Thyroid gland (tissue), 4 donors: Measurements from ENCODE around the gene RSRC2. TPM values are rescaled to one million over a fixed set of nuclear protein-coding genes. Genes with fewer than 3 reads are reported as not detected.
A peak's percentile ranks its signal among the peaks of the same experiment; 100 is the strongest.
"Not testable (repeated sequence)": the region's sequence is repeated elsewhere in the genome, so short reads cannot be mapped to it uniquely, and the experiment has no call there.

Source experiments
- DNase-seq, 2 donors: peaks; one replicate each; pipeline ENCODE4 v3.0.0-alpha.2; 2019
- H3K27ac ChIP-seq, 3 donors: fragments of 200-600 bp; sonication (generic); 1 replicate in 2 of 3; 2 replicates in 1 of 3; pipeline ENCODE4 v1.5.1; 2016 to 2019; ENCODE audit warnings: mild to moderate bottlenecking in 1 of 3, moderate library complexity in 1 of 3
- H3K27me3 ChIP-seq: fragments of 200-600 bp; sonication (generic); one replicate; pipeline ENCODE4 v1.5.1; 2019
- H3K36me3 ChIP-seq, 2 donors: fragments of 200-600 bp; sonication (generic); one replicate each; pipeline ENCODE4 v1.5.1; 2016 to 2019
- H3K4me1 ChIP-seq, 2 donors: fragments of 200-600 bp; sonication (generic); one replicate each; pipeline ENCODE4 v1.5.1; 2017 to 2019
- H3K4me3 ChIP-seq, 3 donors: fragments of 200-600 bp; sonication (generic); replicated peaks in 1 of 3; 1 replicate in 2 of 3; 2 replicates in 1 of 3; pipeline ENCODE4 v1.5.1; 2016; ENCODE audit warnings: mild to moderate bottlenecking in 1 of 3
- H3K9me3 ChIP-seq: fragments of 200-600 bp; sonication (generic); one replicate; pipeline ENCODE4 v1.5.1; 2017
- POLR2A ChIP-seq, 2 donors: fragments of 450-650 bp; IDR thresholded peaks; one replicate each; pipeline ENCODE4 v1.6.1; 2017; ENCODE audit warnings: antibody characterized with exemption in 2 of 2, mild to moderate bottlenecking in 2 of 2, moderate library complexity in 1 of 2
- WGBS, 2 donors: methylation state at CpG; one replicate each; pipeline ENCODE4 v1.1.5; 2017; 5-methylcytosine and 5-hydroxymethylcytosine counted together
- intact Hi-C: fragments of 100-400 bp; cut with DNase I; formaldehyde crosslinking; loops from one replicate; pipeline ENCODE4 v1.15.1; 2023
- total RNA-seq, 4 donors: library from RNA; depleted of rRNA; stranded (reverse); fragments of >200 nt; gene quantifications; one replicate each; pipeline ENCODE4 v1.2.3, GENCODE V29; 2016
- TF ChIP-seq, protein P1 (sequence below), 6 experiments: fragments of 200-600 bp in 3 of 6; fragments of 450-650 bp in 3 of 6; sonication (generic) in 3 of 6; IDR thresholded peaks; one replicate each; pipeline ENCODE4 v1.5.1; 2016 to 2019; ENCODE audit warnings: antibody characterized with exemption in 6 of 6, mild to moderate bottlenecking in 2 of 6, inconsistent platforms in 1 of 6, moderate library complexity in 1 of 6

RSRC2 gene, protein sequence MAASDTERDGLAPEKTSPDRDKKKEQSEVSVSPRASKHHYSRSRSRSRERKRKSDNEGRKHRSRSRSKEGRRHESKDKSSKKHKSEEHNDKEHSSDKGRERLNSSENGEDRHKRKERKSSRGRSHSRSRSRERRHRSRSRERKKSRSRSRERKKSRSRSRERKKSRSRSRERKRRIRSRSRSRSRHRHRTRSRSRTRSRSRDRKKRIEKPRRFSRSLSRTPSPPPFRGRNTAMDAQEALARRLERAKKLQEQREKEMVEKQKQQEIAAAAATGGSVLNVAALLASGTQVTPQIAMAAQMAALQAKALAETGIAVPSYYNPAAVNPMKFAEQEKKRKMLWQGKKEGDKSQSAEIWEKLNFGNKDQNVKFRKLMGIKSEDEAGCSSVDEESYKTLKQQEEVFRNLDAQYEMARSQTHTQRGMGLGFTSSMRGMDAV
- total RNA-seq: 10 to 100 TPM; 70.4 to 93.2 (median 87.5) TPM

DNA sequence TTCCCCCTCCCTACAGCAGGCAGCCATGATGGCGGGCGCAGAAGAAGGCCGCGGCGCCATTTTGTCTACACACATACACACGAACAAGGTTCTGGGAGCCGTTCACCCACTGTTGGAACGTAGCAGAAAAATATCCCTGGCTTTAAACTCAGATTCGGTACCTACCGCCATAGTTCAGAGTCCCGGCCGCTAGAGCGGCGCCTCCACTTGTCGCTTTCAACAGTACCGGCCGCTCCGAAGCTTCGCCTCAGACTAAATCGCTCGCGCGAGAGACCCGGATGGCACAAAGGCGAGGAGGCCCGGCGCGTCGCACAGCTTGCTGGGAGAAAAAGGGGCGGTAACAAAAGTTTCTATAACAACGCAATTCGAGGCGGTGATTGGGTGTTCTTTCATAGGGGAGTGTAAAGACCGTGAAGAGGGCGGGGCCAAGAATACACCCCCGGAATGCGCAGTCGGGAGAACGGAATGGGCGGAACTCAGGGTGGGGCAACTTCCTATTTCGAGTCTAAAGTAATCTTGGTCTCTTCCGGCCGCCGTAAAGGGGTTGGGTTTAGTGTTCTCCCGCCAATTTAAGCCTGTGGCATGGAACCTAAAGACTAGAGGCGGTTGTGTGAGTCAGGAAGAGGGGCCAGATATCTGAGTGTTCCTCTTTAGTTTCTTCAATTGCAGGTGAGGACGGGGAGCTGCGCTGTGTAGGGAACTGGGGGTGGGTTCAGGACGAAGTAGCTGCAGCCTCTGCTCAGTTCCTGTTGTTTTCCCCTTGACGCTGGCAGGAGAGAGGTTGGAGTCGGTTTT, at the start of gene RSRC2, which contains the start of gene KNTC1:
Gene RSRC2 (minus strand): TSS at position 254 of the 795 bp plus-strand sequence. CDS start 83 bp downstream, at position 171.
Gene KNTC1 (plus strand): TSS at position 567 of the 795 bp plus-strand sequence. CDS start 2,815 bp downstream, outside the sequence.
- WGBS, 2 donors: 0 to 1% methylated on average over 46 to 51 of the region's 51 CpGs
- peaks cover 35 to 37% of the 10 kb centered on the region in 2 donors for H3K4me1 ChIP-seq

DNA sequence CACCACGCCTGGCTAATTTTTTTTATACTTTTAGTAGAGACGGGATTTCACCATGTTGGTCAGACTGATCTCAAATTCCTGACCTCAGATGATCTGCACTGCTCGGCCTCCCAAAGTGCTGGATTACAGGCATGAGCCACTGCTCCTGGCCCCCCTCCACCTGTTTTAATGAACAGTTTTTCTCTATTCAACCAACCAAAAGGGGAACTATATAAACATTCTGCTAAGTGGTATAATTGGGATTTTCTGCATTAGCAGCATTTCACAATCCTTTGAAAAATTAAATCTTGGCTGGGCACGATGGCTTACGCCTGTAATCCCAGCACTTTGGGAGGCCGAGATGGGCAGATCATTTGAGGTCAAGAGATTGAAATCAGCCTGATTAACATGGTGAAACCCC, 45.1 kb upstream of the RSRC2 start:
- Histone ChIP-seq H3K27ac (no peak overlapping the region), H3K36me3 (no peaks in the 10 kb centered on the region), H3K4me3 (no peak overlapping the region), H3K27me3 (no peaks in the 10 kb centered on the region), H3K4me1 (no peaks in the 10 kb centered on the region), H3K9me3 (no peaks in the 10 kb centered on the region)
- WGBS, 2 donors: 92 to 93% methylated on average over 6 of the region's 6 CpGs
- DNase-seq: no peak
- intact Hi-C loops: no loop called here
- TF ChIP-seq POLR2A (IDR thresholded peaks at IDR 0.05): no peak
- TF ChIP-seq, protein P1, sequence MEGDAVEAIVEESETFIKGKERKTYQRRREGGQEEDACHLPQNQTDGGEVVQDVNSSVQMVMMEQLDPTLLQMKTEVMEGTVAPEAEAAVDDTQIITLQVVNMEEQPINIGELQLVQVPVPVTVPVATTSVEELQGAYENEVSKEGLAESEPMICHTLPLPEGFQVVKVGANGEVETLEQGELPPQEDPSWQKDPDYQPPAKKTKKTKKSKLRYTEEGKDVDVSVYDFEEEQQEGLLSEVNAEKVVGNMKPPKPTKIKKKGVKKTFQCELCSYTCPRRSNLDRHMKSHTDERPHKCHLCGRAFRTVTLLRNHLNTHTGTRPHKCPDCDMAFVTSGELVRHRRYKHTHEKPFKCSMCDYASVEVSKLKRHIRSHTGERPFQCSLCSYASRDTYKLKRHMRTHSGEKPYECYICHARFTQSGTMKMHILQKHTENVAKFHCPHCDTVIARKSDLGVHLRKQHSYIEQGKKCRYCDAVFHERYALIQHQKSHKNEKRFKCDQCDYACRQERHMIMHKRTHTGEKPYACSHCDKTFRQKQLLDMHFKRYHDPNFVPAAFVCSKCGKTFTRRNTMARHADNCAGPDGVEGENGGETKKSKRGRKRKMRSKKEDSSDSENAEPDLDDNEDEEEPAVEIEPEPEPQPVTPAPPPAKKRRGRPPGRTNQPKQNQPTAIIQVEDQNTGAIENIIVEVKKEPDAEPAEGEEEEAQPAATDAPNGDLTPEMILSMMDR (IDR thresholded peaks at IDR 0.05): no peak

More for the DNA sequence above, at the start of gene RSRC2, which contains the start of gene KNTC1:
- peak within 1 kb of the TSS; percentile 46 to 96 (median 72) for H3K4me3 ChIP-seq
- DNase-seq: peak; percentile 99
- H3K27me3 ChIP-seq: no peaks in the 10 kb centered on the region
- TF ChIP-seq, protein P1 (IDR thresholded peaks at IDR 0.05): no peak
- TF ChIP-seq POLR2A (IDR thresholded peaks at IDR 0.05): peak; percentile 72 to 95
- H3K27ac ChIP-seq: peak within 1 kb of the TSS; percentile 98 to 100 (median 99)
- no peaks in the 10 kb centered on the region for H3K9me3 ChIP-seq
- H3K36me3 ChIP-seq: peaks cover 1 to 6% of the 10 kb centered on the region in 2 donors
- intact Hi-C loops: no loop called here

- H3K4me1 ChIP-seq, H3K36me3 ChIP-seq, intact Hi-C loops, H3K4me3 ChIP-seq, DNase-seq, H3K27me3 ChIP-seq, H3K27ac ChIP-seq, H3K9me3 ChIP-seq: not testable (repeated sequence)
- 89 to 90% methylated on average over 3 of the region's 3 CpGs for WGBS, 2 donors
Measured at GRCh38 chr12:122570006-122570405, 43.3 kb upstream of the RSRC2 start.

GRCh38 chr12:122569288-122569687, 42.6 kb upstream of the RSRC2 start:
- Histone ChIP-seq H3K27ac (no peak overlapping the region), H3K9me3 (no peaks in the 10 kb centered on the region), H3K36me3 (no peaks in the 10 kb centered on the region), H3K27me3 (no peaks in the 10 kb centered on the region), H3K4me3 (no peak overlapping the region), H3K4me1 (no peaks in the 10 kb centered on the region)
- intact Hi-C loops: no loop called here
- TF ChIP-seq, protein P1 (IDR thresholded peaks at IDR 0.05): no peak
- no peak for TF ChIP-seq POLR2A (IDR thresholded peaks at IDR 0.05)
- 97 to 100% methylated on average over 5 of the region's 5 CpGs for WGBS, 2 donors
- no peak for DNase-seq

DNA sequence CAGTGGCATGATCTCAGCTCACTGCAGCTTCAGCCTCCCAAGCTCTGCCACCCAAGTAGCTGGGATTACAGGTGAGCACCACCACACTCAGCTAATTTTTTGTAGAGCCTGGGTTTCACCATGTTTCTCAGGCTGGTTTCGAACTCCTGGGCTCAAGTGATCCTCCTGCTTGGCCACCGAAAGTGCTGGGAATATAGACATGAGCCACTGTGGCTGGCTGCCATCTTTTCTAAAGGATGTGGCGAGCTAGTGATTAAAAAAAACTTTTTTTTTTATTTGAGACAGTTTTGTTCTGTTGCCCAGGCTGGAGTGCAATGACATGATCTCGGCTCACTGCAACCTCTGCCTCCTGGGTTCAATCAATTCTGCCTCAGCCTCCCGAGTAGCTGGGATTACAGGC, 40.1 kb upstream of the RSRC2 start:
- H3K27me3 ChIP-seq, H3K4me3 ChIP-seq, H3K4me1 ChIP-seq, H3K27ac ChIP-seq, H3K9me3 ChIP-seq, DNase-seq, H3K36me3 ChIP-seq, intact Hi-C loops: not testable (repeated sequence)
- 93 to 99% methylated on average over 5 of the region's 5 CpGs for WGBS, 2 donors
